H1 (cell line): ENCODE data around the gene OCIAD1. TPM values are rescaled to one million over a fixed set of nuclear protein-coding genes. Genes with fewer than 3 reads are reported as not detected.

Experiments
- CTCF ChIA-PET: fragments of 300-600 bp; sonication (Branson Sonifier 250); formaldehyde crosslinking; loops from one replicate; lab custom pipeline; 2021; ENCODE audit not compliant: partially characterized antibody; lab: Charles Lee
- POLR2A ChIA-PET: fragments of 300-600 bp; sonication (Branson Sonifier 250); formaldehyde crosslinking; loops from one replicate; lab custom pipeline; 2021; ENCODE audit warnings: inconsistent platforms; ENCODE audit not compliant: partially characterized antibody; lab: Charles Lee
- DNase-seq, 2 experiments: peaks; one replicate each; pipeline versions ENCODE4 v3.0.0 to v3.0.0-alpha.2; 2010 to 2022; ENCODE audit warnings: low spot score in 2 of 2, low read depth in 1 of 2, mixed read lengths in 1 of 2
- FAIRE-seq: peaks from 2 replicates; lab custom pipeline; 2011; peaks lifted over from hg19 to GRCh38; lab: Jason Lieb, UNC
- H2AFZ ChIP-seq: 2 replicates; pipeline ENCODE4 v1.8.1; 2012; ENCODE audit warnings: low read length, inconsistent platforms
- H2AK5ac ChIP-seq: 2 replicates; pipeline ENCODE4 v1.6.1; 2013; ENCODE audit warnings: low read depth, low read length
- H2BK120ac ChIP-seq: replicated peaks from 2 replicates; pipeline ENCODE3; 2013; ENCODE audit warnings: low read depth, low read length, inconsistent platforms
- H2BK12ac ChIP-seq: 2 replicates; pipeline ENCODE4 v1.6.1; 2013; ENCODE audit warnings: low read depth, low read length
- H2BK15ac ChIP-seq: 2 replicates; pipeline ENCODE4 v1.6.1; 2013; ENCODE audit warnings: low read length
- H2BK20ac ChIP-seq: 2 replicates; pipeline ENCODE4 v1.6.1; 2013; ENCODE audit warnings: low read length
- H2BK5ac ChIP-seq: 2 replicates; pipeline ENCODE4 v1.6.1; 2013; ENCODE audit warnings: low read depth, low read length
- H3K14ac ChIP-seq: 2 replicates; pipeline ENCODE4 v1.6.1; 2013; ENCODE audit warnings: inconsistent platforms; ENCODE audit not compliant: insufficient read length
- H3K18ac ChIP-seq: 2 replicates; pipeline ENCODE4 v1.6.1; 2013; ENCODE audit warnings: low read length; ENCODE audit errors: extremely low read depth
- H3K23ac ChIP-seq: 2 replicates; pipeline ENCODE4 v1.6.1; 2013; ENCODE audit warnings: inconsistent platforms; ENCODE audit not compliant: insufficient read length
- H3K23me2 ChIP-seq: 2 replicates; pipeline ENCODE4 v1.6.1; 2013; ENCODE audit warnings: low read depth, low read length
- H3K27ac ChIP-seq: 2 replicates; pipeline ENCODE4 v1.6.1; 2011; ENCODE audit warnings: low read depth, low read length, inconsistent platforms
- H3K27me3 ChIP-seq, 4 experiments: replicated peaks in 1 of 4; 1 replicate in 1 of 4; 2 replicates in 3 of 4; pipeline versions ENCODE4 v1.6.1 to v1.8.1; 2011 to 2013; ENCODE audit warnings: low read length in 3 of 4, mild to moderate bottlenecking in 3 of 4, inconsistent platforms in 2 of 4, mixed read lengths in 2 of 4, moderate library complexity in 1 of 4; ENCODE audit not compliant: control insufficient read depth in 3 of 4, insufficient read depth in 3 of 4; ENCODE audit errors: extremely low read depth in 1 of 4
- H3K36me3 ChIP-seq, 4 experiments: 2 replicates each; pipeline versions ENCODE4 v1.6.1 to v1.8.1; 2011 to 2013; ENCODE audit warnings: mild to moderate bottlenecking in 4 of 4, low read length in 3 of 4, moderate library complexity in 2 of 4, control low read depth in 1 of 4, inconsistent platforms in 1 of 4; ENCODE audit not compliant: insufficient read depth in 4 of 4, control insufficient read depth in 2 of 4
- H3K4ac ChIP-seq: replicated peaks from 2 replicates; pipeline ENCODE3; 2013; ENCODE audit warnings: low read length, low read depth, mixed read lengths, inconsistent platforms; ENCODE audit not compliant: insufficient read length
- H3K4me1 ChIP-seq, 4 experiments: replicated peaks in 1 of 4; 1 replicate in 1 of 4; 2 replicates in 3 of 4; pipeline versions ENCODE4 v1.6.1 to v1.8.1; 2011 to 2013; ENCODE audit warnings: low read length in 3 of 4, inconsistent platforms in 2 of 4, mixed read lengths in 1 of 4; ENCODE audit not compliant: insufficient read depth in 4 of 4, control insufficient read depth in 3 of 4
- H3K4me2 ChIP-seq, 2 experiments: 2 replicates each; pipeline versions ENCODE4 v1.6.1 to v1.8.1; 2011 to 2013; ENCODE audit warnings: low read depth in 2 of 2, low read length in 2 of 2, control low read depth in 1 of 2, inconsistent platforms in 1 of 2, mild to moderate bottlenecking in 1 of 2; ENCODE audit not compliant: insufficient read depth in 1 of 2
- H3K4me3 ChIP-seq, 4 experiments: fragments of 200-600, 300-600 bp in 1 of 4; sonication (generic), shearing (Covaris generic), sonication (Bioruptor Twin) in 1 of 4; 2 replicates each; pipeline versions ENCODE4 v1.5.1 to v1.8.1; 2011 to 2016; ENCODE audit warnings: low read length in 4 of 4, low read depth in 3 of 4, control low read depth in 2 of 4, inconsistent platforms in 2 of 4, mild to moderate bottlenecking in 2 of 4, mixed read lengths in 1 of 4, moderate library complexity in 1 of 4; ENCODE audit not compliant: insufficient read depth in 2 of 4; ENCODE audit errors: extremely low read depth in 1 of 4
- H3K56ac ChIP-seq: replicated peaks from 2 replicates; pipeline ENCODE3; 2013; ENCODE audit warnings: low read depth, mild to moderate bottlenecking, mixed read lengths, low read length, inconsistent platforms; ENCODE audit not compliant: insufficient read length
- H3K79me1 ChIP-seq: 2 replicates; pipeline ENCODE4 v1.6.1; 2013; ENCODE audit warnings: low read depth, low read length, control low read depth
- H3K79me2 ChIP-seq, 2 experiments: 2 replicates each; pipeline versions ENCODE4 v1.6.1 to v1.8.1; 2012 to 2013; ENCODE audit warnings: low read length in 2 of 2, mild to moderate bottlenecking in 2 of 2, inconsistent platforms in 1 of 2; ENCODE audit not compliant: insufficient read depth in 2 of 2, control insufficient read depth in 1 of 2
- H3K9ac ChIP-seq, 4 experiments: replicated peaks in 1 of 4; 1 replicate in 1 of 4; 2 replicates in 3 of 4; pipeline versions ENCODE4 v1.6.1 to v1.8.1; 2011 to 2013; ENCODE audit warnings: low read depth in 3 of 4, low read length in 3 of 4, control low read depth in 2 of 4, mild to moderate bottlenecking in 2 of 4, moderate library complexity in 2 of 4, inconsistent platforms in 1 of 4; ENCODE audit errors: extremely low read depth in 1 of 4
- H3K9me3 ChIP-seq, 2 experiments: 2 replicates each; pipeline versions ENCODE4 v1.6.1 to v1.8.1; 2012 to 2013; ENCODE audit warnings: mild to moderate bottlenecking in 2 of 2, moderate library complexity in 2 of 2, control low read depth in 1 of 2, inconsistent platforms in 1 of 2, low read depth in 1 of 2, low read length in 1 of 2, mixed read lengths in 1 of 2; ENCODE audit not compliant: insufficient read depth in 2 of 2
- H4K20me1 ChIP-seq, 2 experiments: replicated peaks in 1 of 2; 2 replicates each; pipeline versions ENCODE3 to v1.8.1; 2011 to 2013; ENCODE audit warnings: inconsistent platforms in 2 of 2, low read length in 2 of 2, mild to moderate bottlenecking in 1 of 2; ENCODE audit not compliant: insufficient read depth in 2 of 2, control insufficient read depth in 1 of 2
- H4K5ac ChIP-seq: 2 replicates; pipeline ENCODE4 v1.6.1; 2013; ENCODE audit warnings: low read length, low read depth, mixed read lengths, inconsistent platforms; ENCODE audit not compliant: insufficient read length
- H4K8ac ChIP-seq: 2 replicates; pipeline ENCODE4 v1.8.0; 2013; ENCODE audit warnings: mild to moderate bottlenecking, moderate library complexity, low read length, inconsistent platforms; ENCODE audit not compliant: insufficient read depth; ENCODE audit errors: extremely low read depth
- H4K91ac ChIP-seq: replicated peaks from 2 replicates; pipeline ENCODE3; 2013; ENCODE audit warnings: low read length, mixed read lengths, inconsistent platforms; ENCODE audit not compliant: insufficient read length
- RAD21 ChIP-seq, 2 experiments: IDR thresholded peaks in 1 of 2; conservative IDR thresholded peaks in 1 of 2; 2 replicates each; pipeline ENCODE4 v1.6.1; 2011; ENCODE audit warnings: low read depth in 2 of 2, low read length in 2 of 2, improper control_type of control experiment in 1 of 2, inconsistent platforms in 1 of 2, mild to moderate bottlenecking in 1 of 2, moderate library complexity in 1 of 2
- WGBS, 2 experiments: shearing (Covaris generic) in 1 of 2; methylation state at CpG; one replicate each; pipeline versions ENCODE4 v1.1.6 to v1.1.7; 2013 to 2015; ENCODE audit warnings: low lambda C conversion rate in 2 of 2, mixed read lengths in 2 of 2, inconsistent platforms in 1 of 2, low coverage in 1 of 2, missing lambda C conversion rate in 1 of 2; ENCODE audit not compliant: insufficient replicate concordance in 2 of 2, insufficient coverage in 1 of 2, insufficient read length in 1 of 2; ENCODE audit errors: extremely low coverage in 1 of 2, missing lambda C conversion rate in 1 of 2; 5-methylcytosine and 5-hydroxymethylcytosine counted together
- polyA plus RNA-seq, 7 experiments: library from polyadenylated mRNA; depleted of rRNA in 3 of 7; stranded (reverse) in 5 of 7; unstranded in 2 of 7; fragments of >200 nt in 5 of 7; fragments of 200-250 nt in 2 of 7; gene quantifications; 1 replicate in 5 of 7; 2 replicates in 1 of 7; 4 replicates in 1 of 7; pipeline versions ENCODE4 v1.2.1 to v1.2.3, GENCODE V29; 2011 to 2013; ENCODE audit warnings: missing spikeins in 2 of 7, mixed read lengths in 2 of 7
- total RNA-seq: library from RNA; stranded (reverse); fragmentation: NEBNext Ultra II Directional; extraction: Animal tissue kit (Norgen Biotek cat#: 25700); gene quantifications from 2 replicates; pipeline ENCODE4 v1.2.1, GENCODE V29; 2021

OCIAD1 gene
- total and polyA plus RNA-seq, 2 of the 8 experiments (the other 6 are each of a cell fraction or from before 2014, with no cell fraction given) = 79.9 to 163 TPM

- no peak overlapping the region for H2BK12ac ChIP-seq
- no peaks in the 10 kb centered on the region for H3K4me1 ChIP-seq
- no peak overlapping the region for H3K27ac ChIP-seq
- no peak overlapping the region for H3K23ac ChIP-seq
- CTCF ChIA-PET = no interaction called here
- no peak overlapping the region for H3K4ac ChIP-seq
- no peaks in the 10 kb centered on the region for H3K79me2 ChIP-seq
- H4K20me1 ChIP-seq = no peaks in the 10 kb centered on the region
- H3K18ac ChIP-seq = no peak overlapping the region
- H4K91ac ChIP-seq = no peak overlapping the region
- POLR2A ChIA-PET = no interaction called here
- H2AK5ac ChIP-seq = no peak overlapping the region
- H2AFZ ChIP-seq = no peak overlapping the region
- no peak overlapping the region for H4K8ac ChIP-seq
- no peak overlapping the region for H2BK5ac ChIP-seq
- H4K5ac ChIP-seq = no peak overlapping the region
- no peak overlapping the region for H2BK15ac ChIP-seq
- no peak overlapping the region for H3K4me3 ChIP-seq
- H3K27me3 ChIP-seq = no peaks in the 10 kb centered on the region
- no peaks in the 10 kb centered on the region for H3K23me2 ChIP-seq
- H2BK120ac ChIP-seq = no peak overlapping the region
- H3K14ac ChIP-seq = no peak overlapping the region
- FAIRE-seq (no peak), DNase-seq (no peak)
- no peak overlapping the region for H3K4me2 ChIP-seq
- no peak overlapping the region for H3K56ac ChIP-seq
- H2BK20ac ChIP-seq = no peak overlapping the region
- no peak overlapping the region for H3K9ac ChIP-seq
- no peaks in the 10 kb centered on the region for H3K36me3 ChIP-seq
- H3K9me3 ChIP-seq = no peaks in the 10 kb centered on the region
- H3K79me1 ChIP-seq = no peaks in the 10 kb centered on the region
- 86% methylated on average over 3 of the region's 3 CpGs; no CpG with 5 or more reads in 1 of the 2 experiments for WGBS, 2 experiments
- 0 out of 4 replicates have a peak, but pooled peaks of 1 of the 2 experiments have one; percentile 4 for TF ChIP-seq RAD21 (IDR thresholded peaks at IDR 0.05 in 1 of 2, conservative IDR thresholded peaks at IDR 0.05 in 1 of 2; ENCODE audit: low read depth in 2 of 2, low read length in 2 of 2)
Measured at GRCh38 chr4:48801016-48801715, 29.7 kb upstream of the OCIAD1 start.
